ENCODE data around the gene SUMO4.

- TF ChIP-seq CTCF (IDR thresholded peaks at IDR 0.05 in 4 of 5, conservative IDR thresholded peaks at IDR 0.05 in 1 of 5) = no peak
- TF ChIP-seq POLR2A (IDR thresholded peaks at IDR 0.05) = no peak
These were observed 45.5 kb downstream of the SUMO4 start for GRCh38 chr6:149445573-149445972.

Data from gastrocnemius medialis (tissue), 4 donors.